OCI-LY7 (cell line): ENCODE measurements around the gene WDR35. TPM values are rescaled to one million over a fixed set of nuclear protein-coding genes. Genes with fewer than 3 reads are reported as not detected.

Experiments used
- BruUV-seq: library from RNA; stranded (reverse); fragments of 400-500 nt; replicated peaks from 2 replicates; lab custom pipeline; 2021; lab: Mats Ljungman, UMichigan
- CTCF ChIA-PET: fragments of 300-600 bp; sonication (Branson Sonifier 250); formaldehyde crosslinking; loops from one replicate; lab custom pipeline; 2022; ENCODE audit warnings: antibody characterized with exemption; ENCODE audit not compliant: unreplicated experiment; lab: Charles Lee
- POLR2A ChIA-PET: fragments of 300-600 bp; sonication (Branson Sonifier 250); formaldehyde crosslinking; loops from one replicate; lab custom pipeline; 2022; ENCODE audit warnings: antibody characterized with exemption; lab: Charles Lee
- DNase-seq: peaks from one replicate; pipeline ENCODE4 v3.0.0-alpha.2; 2015; ENCODE audit warnings: low spot score
- H2AFZ ChIP-seq: fragments of 200-600 bp; sonication (generic), shearing (Covaris generic); 2 replicates; pipeline ENCODE4 v1.6.1; 2014; ENCODE audit warnings: mild to moderate bottlenecking, antibody characterized with exemption, low read length, moderate library complexity
- H3K27ac ChIP-seq: fragments of 200-600 bp; sonication (generic); 2 replicates; pipeline ENCODE4 v1.5.1; 2014; ENCODE audit warnings: mixed run types, low read depth, mild to moderate bottlenecking, moderate library complexity, low read length, inconsistent platforms; ENCODE audit not compliant: poor library complexity, severe bottlenecking
- H3K36me3 ChIP-seq: fragments of 200-600 bp; sonication (generic); 2 replicates; pipeline ENCODE4 v1.6.1; 2014; ENCODE audit warnings: mild to moderate bottlenecking, antibody characterized with exemption, low read length, moderate library complexity, mixed read lengths; ENCODE audit not compliant: insufficient read depth
- H3K4me1 ChIP-seq: fragments of 200-600 bp; sonication (generic); 2 replicates; pipeline ENCODE4 v1.5.1; 2014; ENCODE audit warnings: mild to moderate bottlenecking, low read length; ENCODE audit not compliant: insufficient read depth, poor library complexity, severe bottlenecking
- H3K4me2 ChIP-seq: fragments of 200-600 bp; sonication (generic); 2 replicates; pipeline ENCODE4 v1.6.1; 2014; ENCODE audit warnings: mild to moderate bottlenecking, low read length
- H3K4me3 ChIP-seq: fragments of 200-600 bp; sonication (generic); 2 replicates; pipeline ENCODE4 v1.5.1; 2014; ENCODE audit warnings: mild to moderate bottlenecking, low read depth, low read length; ENCODE audit not compliant: poor library complexity, severe bottlenecking
- H3K79me2 ChIP-seq: fragments of 200-600 bp; sonication (generic); 2 replicates; pipeline ENCODE4 v1.6.1; 2016; ENCODE audit warnings: low read depth, mild to moderate bottlenecking, low read length, moderate library complexity, mixed read lengths; ENCODE audit not compliant: insufficient read depth
- H3K9me2 ChIP-seq: fragments of 200-600 bp; sonication (generic); 2 replicates; pipeline ENCODE4 v1.6.1; 2016; ENCODE audit warnings: mild to moderate bottlenecking, low read length, mixed read lengths; ENCODE audit not compliant: insufficient read depth
- H3K9me3 ChIP-seq: fragments of 200-600 bp; sonication (generic); 2 replicates; pipeline ENCODE4 v1.6.1; 2014; ENCODE audit warnings: mild to moderate bottlenecking, mixed run types, low read length, mixed read lengths
- H4K20me1 ChIP-seq: fragments of 200-600 bp; sonication (generic); 2 replicates; pipeline ENCODE4 v1.6.1; 2014; ENCODE audit warnings: mild to moderate bottlenecking, antibody characterized with exemption, low read length, moderate library complexity, mixed read lengths; ENCODE audit not compliant: insufficient read depth
- CTCF ChIP-seq: fragments of 200-600 bp; sonication (generic); conservative IDR thresholded peaks from 2 replicates; pipeline ENCODE4 v1.5.1; 2014; ENCODE audit warnings: mild to moderate bottlenecking, antibody characterized with exemption, low read length, moderate library complexity, mixed read lengths
- EZH2phosphoT487 ChIP-seq: fragments of 200-600 bp; sonication (generic); IDR thresholded peaks from 2 replicates; pipeline ENCODE4 v1.6.1; 2018; ENCODE audit warnings: low read depth, borderline replicate concordance, mild to moderate bottlenecking, mixed run types, antibody characterized with exemption, low read length, moderate library complexity, mixed read lengths
- intact Hi-C: fragments of 100-400 bp; cut with micrococcal nuclease; formaldehyde crosslinking; loops from one replicate; pipeline ENCODE4 v1.10.0; 2022; ENCODE audit not compliant: unreplicated experiment
- total RNA-seq, 2 experiments: library from RNA; depleted of rRNA in 1 of 2; stranded (reverse); fragments of >200 nt in 1 of 2; shearing (Covaris generic) in 1 of 2; gene quantifications; 2 replicates each; pipeline ENCODE4 v1.2.3, GENCODE V29; 2014 to 2022

WDR35 gene
- total RNA-seq, 2 experiments from 2014 or later, result 0.06 to 1.5 TPM

GRCh38 chr2:19916385-19916950 lies 73.4 kb downstream of the WDR35 start:
- Histone ChIP-seq H4K20me1 (no peaks in the 10 kb centered on the region), H2AFZ (no peak overlapping the region), H3K4me2 (no peak overlapping the region), H3K4me3 (no peak overlapping the region), H3K9me2 (no peaks in the 10 kb centered on the region), H3K36me3 (no peaks in the 10 kb centered on the region), H3K9me3 (no peaks in the 10 kb centered on the region), H3K27ac (no peak overlapping the region), H3K79me2 (no peaks in the 10 kb centered on the region), H3K4me1 (no peaks in the 10 kb centered on the region)
- no TSS peak for BruUV-seq
- no peak for DNase-seq
- ChIA-PET CTCF (no interaction called here), POLR2A (no interaction called here)
- intact Hi-C loops, result no loop called here
- TF ChIP-seq CTCF (no peak), EZH2phosphoT487 (no peak)

GRCh38 chr2:19914266-19914975 lies 75.5 kb downstream of the WDR35 start:
- H3K9me2 ChIP-seq, result no peaks in the 10 kb centered on the region
- no peak overlapping the region for H2AFZ ChIP-seq
- no peak overlapping the region for H3K27ac ChIP-seq
- CTCF ChIA-PET, result no interaction called here
- H3K4me2 ChIP-seq, result no peak overlapping the region
- BruUV-seq, result no TSS peak
- H3K79me2 ChIP-seq, result no peaks in the 10 kb centered on the region
- H3K9me3 ChIP-seq, result no peaks in the 10 kb centered on the region
- TF ChIP-seq CTCF (no peak), EZH2phosphoT487 (no peak)
- intact Hi-C loops, result no loop called here
- H3K36me3 ChIP-seq, result no peaks in the 10 kb centered on the region
- POLR2A ChIA-PET, result interaction anchor here (1.0 kb wide), 1 partner anchor 15 kb away, joined by 3 read pairs; no protein-coding TSS in a partner anchor
- DNase-seq, result no peak
- H4K20me1 ChIP-seq, result no peaks in the 10 kb centered on the region
- no peak overlapping the region for H3K4me3 ChIP-seq
- H3K4me1 ChIP-seq, result no peaks in the 10 kb centered on the region
